ENCODE measurements around the gene EFNB1. TPM values are rescaled to one million over a fixed set of nuclear protein-coding genes. Genes with fewer than 3 reads are reported as not detected.

Gene EFNB1
- polyA plus RNA-seq, 4 donors, result 21.9 to 47.0 (median 28.7) TPM

GRCh38 chrX:68835104-68835442 is 6.3 kb downstream of the EFNB1 start:
- FAIRE-seq, result no peak

GRCh38 chrX:68835468-68835867 is 6.6 kb downstream of the EFNB1 start:
- H3K27ac ChIP-seq (ENCODE audit: low read depth in 1 of 3, low read length in 2 of 3), result no peak overlapping the region
- no peak for DNase-seq
- H3K27me3 ChIP-seq (ENCODE audit: control insufficient read depth in 3 of 3, insufficient read depth in 3 of 3, low read length in 3 of 3), result no peaks in the 10 kb centered on the region
- no peak overlapping the region for H3K4me3 ChIP-seq (ENCODE audit: low read depth in 1 of 3, low read length in 3 of 3)
- peaks cover 0 to 30% (median 6%) of the 10 kb centered on the region in 3 donors for H3K4me1 ChIP-seq (ENCODE audit: control insufficient read depth in 3 of 3, insufficient read depth in 2 of 3, low read depth in 1 of 3, low read length in 2 of 3)
- FAIRE-seq, result no peak
- peaks cover 0 to 42% (median 3%) of the 10 kb centered on the region in 3 donors for H3K36me3 ChIP-seq (ENCODE audit: control insufficient read depth in 3 of 3, insufficient read depth in 2 of 3, low read depth in 1 of 3, low read length in 3 of 3)
- 75 to 82% (median 75%) methylated on average over 5 of the region's 5 CpGs for WGBS, 3 donors
- H3K9me3 ChIP-seq (ENCODE audit: control insufficient read depth in 2 of 2, insufficient read depth in 1 of 2, low read depth in 1 of 2, low read length in 1 of 2), result no peaks in the 10 kb centered on the region

More at GRCh38 chrX:68835104-68835442, 6.3 kb downstream of the EFNB1 start:
- H3K36me3 ChIP-seq (ENCODE audit: control insufficient read depth in 3 of 3, insufficient read depth in 2 of 3, low read depth in 1 of 3, low read length in 3 of 3), result peaks cover 0 to 38% (median 3%) of the 10 kb centered on the region in 3 donors
- peaks cover 0 to 30% (median 6%) of the 10 kb centered on the region in 3 donors for H3K4me1 ChIP-seq (ENCODE audit: control insufficient read depth in 3 of 3, insufficient read depth in 2 of 3, low read depth in 1 of 3, low read length in 2 of 3)
- H3K9me3 ChIP-seq (ENCODE audit: control insufficient read depth in 2 of 2, insufficient read depth in 1 of 2, low read depth in 1 of 2, low read length in 1 of 2), result no peaks in the 10 kb centered on the region
- peak overlapping the region in 2 of 3 donors; percentile 12 to 95 for H3K27ac ChIP-seq (ENCODE audit: low read depth in 1 of 3, low read length in 2 of 3)
- WGBS, 3 donors, result 53 to 75% (median 60%) methylated on average over 3 of the region's 3 CpGs
- DNase-seq, result no peak
- H3K27me3 ChIP-seq (ENCODE audit: control insufficient read depth in 3 of 3, insufficient read depth in 3 of 3, low read length in 3 of 3), result no peaks in the 10 kb centered on the region
- no peak overlapping the region for H3K4me3 ChIP-seq (ENCODE audit: low read depth in 1 of 3, low read length in 3 of 3)

- Histone ChIP-seq H3K4me3 (ENCODE audit: low read depth in 1 of 3, low read length in 3 of 3) (no peak overlapping the region), H3K9me3 (ENCODE audit: control insufficient read depth in 2 of 2, insufficient read depth in 1 of 2, low read depth in 1 of 2, low read length in 1 of 2) (no peaks in the 10 kb centered on the region), H3K4me1 (ENCODE audit: control insufficient read depth in 3 of 3, insufficient read depth in 2 of 3, low read depth in 1 of 3, low read length in 2 of 3) (peaks cover 0 to 40% (median 6%) of the 10 kb centered on the region in 3 donors), H3K36me3 (ENCODE audit: control insufficient read depth in 3 of 3, insufficient read depth in 2 of 3, low read depth in 1 of 3, low read length in 3 of 3) (peaks cover 0 to 57% (median 3%) of the 10 kb centered on the region in 3 donors), H3K27me3 (ENCODE audit: control insufficient read depth in 3 of 3, insufficient read depth in 3 of 3, low read length in 3 of 3) (no peaks in the 10 kb centered on the region), H3K27ac (ENCODE audit: low read depth in 1 of 3, low read length in 2 of 3) (no peak overlapping the region)
- DNase-seq (no peak), FAIRE-seq (no peak)
- WGBS, 3 donors, result 48 to 72% (median 51%) methylated on average over 3 of the region's 3 CpGs
Observed at GRCh38 chrX:68837119-68837518, 8.3 kb downstream of the EFNB1 start.

GRCh38 chrX:68838571-68838910 is 9.7 kb downstream of the EFNB1 start:
- H3K27ac ChIP-seq (ENCODE audit: low read depth in 1 of 3, low read length in 2 of 3), result no peak overlapping the region
- peaks cover 0 to 45% (median 6%) of the 10 kb centered on the region in 3 donors for H3K4me1 ChIP-seq (ENCODE audit: control insufficient read depth in 3 of 3, insufficient read depth in 2 of 3, low read depth in 1 of 3, low read length in 2 of 3)
- no peak overlapping the region for H3K4me3 ChIP-seq (ENCODE audit: low read depth in 1 of 3, low read length in 3 of 3)
- H3K9me3 ChIP-seq (ENCODE audit: control insufficient read depth in 2 of 2, insufficient read depth in 1 of 2, low read depth in 1 of 2, low read length in 1 of 2), result peaks cover 0 to 3% of the 10 kb centered on the region in 2 donors
- no peak for FAIRE-seq
- WGBS, 3 donors, result 51 to 70% (median 70%) methylated on average over 8 of the region's 8 CpGs
- peak in 1 of 2 donors; percentile 50 for DNase-seq
- H3K36me3 ChIP-seq (ENCODE audit: control insufficient read depth in 3 of 3, insufficient read depth in 2 of 3, low read depth in 1 of 3, low read length in 3 of 3), result peaks cover 0 to 65% (median 3%) of the 10 kb centered on the region in 3 donors
- no peaks in the 10 kb centered on the region for H3K27me3 ChIP-seq (ENCODE audit: control insufficient read depth in 3 of 3, insufficient read depth in 3 of 3, low read length in 3 of 3)

GRCh38 chrX:68839771-68840170 is 10.9 kb downstream of the EFNB1 start:
- Histone ChIP-seq H3K27ac (ENCODE audit: low read depth in 1 of 3, low read length in 2 of 3) (no peak overlapping the region), H3K36me3 (ENCODE audit: control insufficient read depth in 3 of 3, insufficient read depth in 2 of 3, low read depth in 1 of 3, low read length in 3 of 3) (peaks cover 0 to 71% (median 3%) of the 10 kb centered on the region in 3 donors), H3K4me1 (ENCODE audit: control insufficient read depth in 3 of 3, insufficient read depth in 2 of 3, low read depth in 1 of 3, low read length in 2 of 3) (peaks cover 0 to 45% (median 5%) of the 10 kb centered on the region in 3 donors), H3K4me3 (ENCODE audit: low read depth in 1 of 3, low read length in 3 of 3) (no peak overlapping the region), H3K27me3 (ENCODE audit: control insufficient read depth in 3 of 3, insufficient read depth in 3 of 3, low read length in 3 of 3) (no peaks in the 10 kb centered on the region), H3K9me3 (ENCODE audit: control insufficient read depth in 2 of 2, insufficient read depth in 1 of 2, low read depth in 1 of 2, low read length in 1 of 2) (peaks cover 0 to 3% of the 10 kb centered on the region in 2 donors)
- DNase-seq, result no peak
- no peak for FAIRE-seq
- WGBS, 3 donors, result 66 to 81% (median 68%) methylated on average over 3 to 4 of the region's 4 CpGs

GRCh38 chrX:68840256-68840655 is 11.4 kb downstream of the EFNB1 start:
- peaks cover 0 to 49% (median 3%) of the 10 kb centered on the region in 3 donors for H3K4me1 ChIP-seq (ENCODE audit: control insufficient read depth in 3 of 3, insufficient read depth in 2 of 3, low read depth in 1 of 3, low read length in 2 of 3)

GRCh38 chrX:68841251-68842049 is 12.6 kb downstream of the EFNB1 start:
- Histone ChIP-seq H3K36me3 (ENCODE audit: control insufficient read depth in 3 of 3, insufficient read depth in 2 of 3, low read depth in 1 of 3, low read length in 3 of 3) (peaks cover 0 to 72% (median 6%) of the 10 kb centered on the region in 3 donors), H3K9me3 (ENCODE audit: control insufficient read depth in 2 of 2, insufficient read depth in 1 of 2, low read depth in 1 of 2, low read length in 1 of 2) (peaks cover 0 to 3% of the 10 kb centered on the region in 2 donors), H3K4me3 (ENCODE audit: low read depth in 1 of 3, low read length in 3 of 3) (no peak overlapping the region), H3K27me3 (ENCODE audit: control insufficient read depth in 3 of 3, insufficient read depth in 3 of 3, low read length in 3 of 3) (no peaks in the 10 kb centered on the region), H3K27ac (ENCODE audit: low read depth in 1 of 3, low read length in 2 of 3) (peak overlapping the region; percentile 60 to 89 (median 60)), H3K4me1 (ENCODE audit: control insufficient read depth in 3 of 3, insufficient read depth in 2 of 3, low read depth in 1 of 3, low read length in 2 of 3) (peaks cover 0 to 57% (median 0%) of the 10 kb centered on the region in 3 donors)
- no peak for FAIRE-seq
- 32 to 57% (median 40%) methylated on average over 7 to 8 of the region's 8 CpGs for WGBS, 3 donors
- DNase-seq, result peak; percentile 69 to 87

More at GRCh38 chrX:68840256-68840655, 11.4 kb downstream of the EFNB1 start:
- 81 to 94% (median 92%) methylated on average over 17 to 22 of the region's 22 CpGs for WGBS, 3 donors
- Histone ChIP-seq H3K36me3 (ENCODE audit: control insufficient read depth in 3 of 3, insufficient read depth in 2 of 3, low read depth in 1 of 3, low read length in 3 of 3) (peaks cover 0 to 68% (median 3%) of the 10 kb centered on the region in 3 donors), H3K9me3 (ENCODE audit: control insufficient read depth in 2 of 2, insufficient read depth in 1 of 2, low read depth in 1 of 2, low read length in 1 of 2) (peaks cover 0 to 3% of the 10 kb centered on the region in 2 donors), H3K27ac (ENCODE audit: low read depth in 1 of 3, low read length in 2 of 3) (peak overlapping the region in 1 of 3 donors; percentile 89), H3K27me3 (ENCODE audit: control insufficient read depth in 3 of 3, insufficient read depth in 3 of 3, low read length in 3 of 3) (no peaks in the 10 kb centered on the region), H3K4me3 (ENCODE audit: low read depth in 1 of 3, low read length in 3 of 3) (no peak overlapping the region)
- DNase-seq, result no peak
- FAIRE-seq, result no peak

GRCh38 chrX:68842351-68842750 is 13.5 kb downstream of the EFNB1 start:
- no peaks in the 10 kb centered on the region for H3K27me3 ChIP-seq (ENCODE audit: control insufficient read depth in 3 of 3, insufficient read depth in 3 of 3, low read length in 3 of 3)
- FAIRE-seq (no peak), DNase-seq (peak in 1 of 2 donors; percentile 80)
- 8 to 53% (median 45%) methylated on average over 2 of the region's 2 CpGs for WGBS, 3 donors
- H3K36me3 ChIP-seq (ENCODE audit: control insufficient read depth in 3 of 3, insufficient read depth in 2 of 3, low read depth in 1 of 3, low read length in 3 of 3), result peaks cover 0 to 75% (median 6%) of the 10 kb centered on the region in 3 donors
- peaks cover 0 to 57% (median 0%) of the 10 kb centered on the region in 3 donors for H3K4me1 ChIP-seq (ENCODE audit: control insufficient read depth in 3 of 3, insufficient read depth in 2 of 3, low read depth in 1 of 3, low read length in 2 of 3)
- peaks cover 0 to 3% of the 10 kb centered on the region in 2 donors for H3K9me3 ChIP-seq (ENCODE audit: control insufficient read depth in 2 of 2, insufficient read depth in 1 of 2, low read depth in 1 of 2, low read length in 1 of 2)
- no peak overlapping the region for H3K4me3 ChIP-seq (ENCODE audit: low read depth in 1 of 3, low read length in 3 of 3)
- H3K27ac ChIP-seq (ENCODE audit: low read depth in 1 of 3, low read length in 2 of 3), result peak overlapping the region; percentile 48 to 79 (median 60)
